ENCODE measurements around the gene CLMN. TPM values are rescaled to one million over a fixed set of nuclear protein-coding genes. Genes with fewer than 3 reads are reported as not detected.

Gene CLMN
- total RNA-seq, 1 experiment from 2014 or later = 8.6 TPM

DNA sequence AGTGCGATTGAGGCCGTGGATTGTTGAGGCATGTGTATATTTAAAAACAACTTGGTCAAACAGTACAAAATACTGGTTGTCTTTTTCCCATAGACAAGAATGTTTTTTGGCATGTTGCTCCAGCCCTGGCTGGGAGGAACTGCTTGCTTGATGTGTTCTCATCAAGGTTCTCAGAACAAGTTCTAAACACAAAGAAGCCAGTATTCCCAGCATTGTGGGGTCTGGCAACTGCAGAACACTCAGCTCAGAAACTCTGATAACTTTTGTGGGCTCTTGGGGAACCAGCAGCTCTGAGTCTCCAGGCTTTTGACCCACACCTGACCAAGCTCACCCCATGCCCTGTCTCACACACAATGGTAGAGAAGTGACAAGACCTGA lies 135.3 kb downstream of the CLMN start:
- Histone ChIP-seq H3K4me3 (ENCODE audit: low read depth, low read length, poor library complexity, severe bottlenecking) (no peak overlapping the region), H3K27me3 (replicated peaks; ENCODE audit: insufficient read depth, low read depth, low read length, poor library complexity) (no peaks in the 10 kb centered on the region), H3K9me3 (ENCODE audit: low read depth, low read length, poor library complexity, severe bottlenecking) (no peaks in the 10 kb centered on the region), H3K27ac (ENCODE audit: low read depth, low read length, poor library complexity, severe bottlenecking) (no peak overlapping the region), H3K36me3 (ENCODE audit: insufficient read depth, low read length, poor library complexity, severe bottlenecking) (no peaks in the 10 kb centered on the region), H3K4me1 (ENCODE audit: insufficient read depth, low read length, poor library complexity, severe bottlenecking) (peaks cover 19% of the 10 kb centered on the region)
- intact Hi-C loops (cut with micrococcal nuclease; ENCODE audit: unreplicated experiment) = no loop called here
- POLR2A ChIA-PET (ENCODE audit: low non-redundant PET) = no interaction called here
- DNase-seq (ENCODE audit: low spot score) = no peak
- no TSS peak for BruUV-seq (replicated peaks)
- TF ChIP-seq EZH2 (IDR thresholded peaks at IDR 0.05; ENCODE audit: borderline replicate concordance, low read depth, low read length, poor library complexity, severe bottlenecking) = no peak
- TF ChIP-seq, protein P1, sequence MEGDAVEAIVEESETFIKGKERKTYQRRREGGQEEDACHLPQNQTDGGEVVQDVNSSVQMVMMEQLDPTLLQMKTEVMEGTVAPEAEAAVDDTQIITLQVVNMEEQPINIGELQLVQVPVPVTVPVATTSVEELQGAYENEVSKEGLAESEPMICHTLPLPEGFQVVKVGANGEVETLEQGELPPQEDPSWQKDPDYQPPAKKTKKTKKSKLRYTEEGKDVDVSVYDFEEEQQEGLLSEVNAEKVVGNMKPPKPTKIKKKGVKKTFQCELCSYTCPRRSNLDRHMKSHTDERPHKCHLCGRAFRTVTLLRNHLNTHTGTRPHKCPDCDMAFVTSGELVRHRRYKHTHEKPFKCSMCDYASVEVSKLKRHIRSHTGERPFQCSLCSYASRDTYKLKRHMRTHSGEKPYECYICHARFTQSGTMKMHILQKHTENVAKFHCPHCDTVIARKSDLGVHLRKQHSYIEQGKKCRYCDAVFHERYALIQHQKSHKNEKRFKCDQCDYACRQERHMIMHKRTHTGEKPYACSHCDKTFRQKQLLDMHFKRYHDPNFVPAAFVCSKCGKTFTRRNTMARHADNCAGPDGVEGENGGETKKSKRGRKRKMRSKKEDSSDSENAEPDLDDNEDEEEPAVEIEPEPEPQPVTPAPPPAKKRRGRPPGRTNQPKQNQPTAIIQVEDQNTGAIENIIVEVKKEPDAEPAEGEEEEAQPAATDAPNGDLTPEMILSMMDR (conservative IDR thresholded peaks at IDR 0.05; ENCODE audit: low read depth, low read length) = no peak
- CTCF ChIA-PET = no interaction called here

DNA sequence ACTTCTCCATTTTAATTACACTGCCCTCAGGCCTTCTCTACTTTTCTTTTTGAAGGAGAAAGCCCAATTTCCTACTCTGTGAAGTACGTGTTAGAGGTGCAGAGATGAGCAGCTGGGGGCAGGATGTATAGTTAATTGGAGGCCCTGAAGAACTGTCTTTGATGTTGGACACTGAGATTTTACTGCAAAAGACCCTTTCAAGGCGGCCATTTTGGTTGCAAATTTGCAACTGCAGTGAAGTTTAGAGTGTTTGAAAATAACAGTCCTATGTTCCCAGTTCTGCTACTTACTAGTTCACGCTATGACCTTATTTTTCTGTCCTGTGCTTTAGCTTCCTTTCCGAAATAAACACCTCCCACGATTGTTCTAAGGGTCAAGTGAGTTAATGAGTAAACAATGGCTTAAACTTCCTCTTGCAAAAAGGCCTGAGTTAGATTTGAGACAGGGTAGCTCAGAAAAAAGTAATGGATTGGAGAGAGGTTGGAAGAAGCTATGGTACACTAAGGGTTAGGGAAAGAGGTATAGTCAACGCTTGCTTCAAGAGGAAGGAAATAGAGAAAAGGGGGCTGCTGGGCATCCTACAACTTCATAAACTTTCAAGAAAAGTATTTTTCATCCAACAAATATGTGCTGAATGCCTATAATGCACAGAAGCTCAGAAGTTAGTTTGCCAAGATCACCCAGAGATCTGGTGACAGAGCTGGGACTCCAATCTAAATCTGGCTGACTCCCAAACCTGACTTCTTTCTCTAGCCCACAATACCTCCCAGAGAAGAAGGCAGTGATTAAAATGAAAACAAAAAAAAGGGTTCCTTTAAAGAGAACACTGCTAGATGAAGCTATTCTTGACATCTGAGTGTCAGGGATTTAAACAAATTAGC lies 135.9 kb downstream of the CLMN start:
- ChIA-PET CTCF (no interaction called here), POLR2A (ENCODE audit: low non-redundant PET) (interaction anchor here (0.7 kb wide), 1 partner anchor 136 kb away, joined by 4 read pairs; the partner anchor contains the start of gene CLMN)
- Histone ChIP-seq H3K4me1 (ENCODE audit: insufficient read depth, low read length, poor library complexity, severe bottlenecking) (peaks cover 19% of the 10 kb centered on the region), H3K9me3 (ENCODE audit: low read depth, low read length, poor library complexity, severe bottlenecking) (no peaks in the 10 kb centered on the region), H3K4me3 (ENCODE audit: low read depth, low read length, poor library complexity, severe bottlenecking) (no peak overlapping the region), H3K27ac (ENCODE audit: low read depth, low read length, poor library complexity, severe bottlenecking) (no peak overlapping the region), H3K27me3 (replicated peaks; ENCODE audit: insufficient read depth, low read depth, low read length, poor library complexity) (no peaks in the 10 kb centered on the region), H3K36me3 (ENCODE audit: insufficient read depth, low read length, poor library complexity, severe bottlenecking) (no peaks in the 10 kb centered on the region)
- DNase-seq (ENCODE audit: low spot score) = no peak
- TF ChIP-seq, protein P1 (conservative IDR thresholded peaks at IDR 0.05; ENCODE audit: low read depth, low read length) = no peak
- no peak for TF ChIP-seq EZH2 (IDR thresholded peaks at IDR 0.05; ENCODE audit: borderline replicate concordance, low read depth, low read length, poor library complexity, severe bottlenecking)
- no TSS peak for BruUV-seq (replicated peaks)
- intact Hi-C loops (cut with micrococcal nuclease; ENCODE audit: unreplicated experiment) = no loop called here

DNA sequence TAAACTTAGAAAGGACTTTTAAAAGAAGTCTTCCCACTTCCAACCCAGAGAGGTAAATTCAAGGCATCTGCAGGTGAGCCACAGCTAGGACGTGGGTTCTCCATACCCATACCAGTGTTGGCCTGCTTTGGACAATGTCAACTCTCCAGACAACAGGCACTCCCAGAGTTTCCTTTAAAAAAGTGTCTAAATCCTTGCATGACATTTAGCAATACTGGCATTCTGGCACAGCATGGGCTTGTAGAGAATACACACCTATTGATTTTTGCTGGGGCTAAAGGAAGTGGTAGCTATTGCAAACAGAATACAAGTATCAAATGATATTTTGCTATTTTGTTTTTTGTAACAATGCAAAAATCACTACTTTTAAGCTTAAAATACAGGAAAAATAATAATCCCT lies 136.6 kb downstream of the CLMN start:
- Histone ChIP-seq H3K9me3 (ENCODE audit: low read depth, low read length, poor library complexity, severe bottlenecking) (no peaks in the 10 kb centered on the region), H3K27ac (ENCODE audit: low read depth, low read length, poor library complexity, severe bottlenecking) (no peak overlapping the region), H3K4me3 (ENCODE audit: low read depth, low read length, poor library complexity, severe bottlenecking) (no peak overlapping the region), H3K27me3 (replicated peaks; ENCODE audit: insufficient read depth, low read depth, low read length, poor library complexity) (no peaks in the 10 kb centered on the region), H3K36me3 (ENCODE audit: insufficient read depth, low read length, poor library complexity, severe bottlenecking) (no peaks in the 10 kb centered on the region), H3K4me1 (ENCODE audit: insufficient read depth, low read length, poor library complexity, severe bottlenecking) (peaks cover 19% of the 10 kb centered on the region)
- intact Hi-C loops (cut with micrococcal nuclease; ENCODE audit: unreplicated experiment) = no loop called here
- ChIA-PET CTCF (no interaction called here), POLR2A (ENCODE audit: low non-redundant PET) (interaction anchor here (0.7 kb wide), 1 partner anchor 137 kb away, joined by 4 read pairs; the partner anchor contains the start of gene CLMN)
- TF ChIP-seq, protein P1 (conservative IDR thresholded peaks at IDR 0.05; ENCODE audit: low read depth, low read length) = no peak
- no peak for TF ChIP-seq EZH2 (IDR thresholded peaks at IDR 0.05; ENCODE audit: borderline replicate concordance, low read depth, low read length, poor library complexity, severe bottlenecking)
- BruUV-seq (replicated peaks) = no TSS peak
- DNase-seq (ENCODE audit: low spot score) = no peak
